Forelimb muscle (tissue), 1 donor: ENCODE data around the gene JUND. TPM values are rescaled to one million over a fixed set of nuclear protein-coding genes. Genes with fewer than 3 reads are reported as not detected.

ENCODE experiments used
- DNase-seq: peaks from one replicate; pipeline ENCODE4 v3.0.0-alpha.2; 2013; ENCODE audit warnings: low read depth
- polyA plus RNA-seq: library from polyadenylated mRNA; unstranded; fragments of 120-200 nt; gene quantifications from one replicate; pipeline ENCODE4 v1.2.1, GENCODE V29; 2013; ENCODE audit not compliant: insufficient read length

JUND gene
- polyA plus RNA-seq, 1 donor: 129 TPM

DNA sequence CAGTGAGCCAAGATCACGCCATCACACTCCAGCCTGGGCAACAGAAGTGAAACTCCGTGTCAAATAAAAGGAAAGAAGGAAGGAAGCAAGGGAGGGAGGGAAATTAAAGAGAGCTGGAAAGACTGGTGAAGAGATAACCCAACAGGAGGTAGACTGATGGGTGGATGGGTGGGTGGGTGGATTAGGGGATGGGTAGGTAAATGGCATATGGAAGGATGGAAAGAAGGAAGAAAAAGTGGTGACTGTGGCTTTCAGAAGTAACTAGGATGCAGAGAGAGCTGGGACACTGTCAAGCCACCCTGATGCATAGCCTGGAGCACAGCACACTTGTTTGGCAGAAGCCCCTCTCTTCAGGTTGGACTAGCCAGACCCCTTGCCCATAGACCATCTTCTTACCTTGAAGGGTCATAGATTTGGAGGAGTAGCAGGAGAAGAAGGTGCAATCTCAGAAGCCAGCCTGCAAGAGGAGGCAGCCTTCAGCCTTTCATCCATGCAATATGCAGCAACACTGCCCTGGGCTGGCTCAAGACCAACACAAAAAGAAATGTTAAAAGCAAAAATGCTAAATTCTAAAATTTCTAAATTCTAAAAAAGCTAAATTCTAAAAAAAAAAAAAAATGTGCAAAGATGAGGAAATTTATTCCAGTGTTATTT lies 12.2 kb downstream of the JUND start:
- DNase-seq: no peak

DNA sequence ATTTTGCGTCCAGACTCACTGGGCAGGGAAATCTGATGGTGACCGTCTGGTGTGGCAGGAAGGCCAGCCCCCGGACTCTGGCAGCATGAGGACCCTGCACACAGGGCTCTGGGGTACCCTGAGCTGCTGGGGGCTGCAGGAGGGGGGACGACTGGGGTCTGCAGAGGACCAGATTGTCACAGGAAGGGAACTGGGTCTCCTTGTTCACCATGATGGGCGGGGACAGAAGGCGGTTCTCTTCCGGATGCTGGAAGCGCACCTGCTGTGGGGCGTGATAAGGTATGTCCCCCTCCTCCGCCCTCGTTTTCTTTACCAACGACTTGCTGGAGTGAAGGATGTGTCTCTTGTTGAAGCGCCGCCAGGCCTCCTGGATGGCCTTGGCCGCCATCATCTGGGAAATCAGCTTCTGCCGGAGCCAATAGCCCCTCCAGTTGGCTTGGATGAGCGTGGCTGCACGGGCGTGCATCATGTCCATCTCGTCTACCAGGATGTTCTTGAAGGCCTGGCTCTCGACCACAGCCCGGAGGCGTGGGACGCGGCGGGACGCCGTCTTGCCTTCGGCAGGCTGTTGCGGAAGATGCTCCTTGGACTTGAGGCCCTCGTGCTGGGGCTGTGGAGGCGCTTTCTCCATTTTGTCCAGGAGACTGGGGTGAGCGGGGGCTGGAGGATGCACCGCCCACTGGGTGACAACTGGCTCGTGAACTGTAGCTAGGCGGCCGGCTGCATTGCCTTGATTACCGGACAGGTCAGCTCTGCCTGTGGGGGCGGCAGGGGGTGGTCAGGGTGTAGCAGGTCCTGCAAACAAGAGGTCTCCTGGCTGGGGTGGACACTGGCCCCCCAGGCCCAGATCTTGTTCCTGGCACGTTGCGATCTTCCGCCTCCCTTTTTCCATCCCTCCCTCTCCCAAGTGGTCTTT lies 14.4 kb downstream of the JUND start:
- DNase-seq: no peak

DNA sequence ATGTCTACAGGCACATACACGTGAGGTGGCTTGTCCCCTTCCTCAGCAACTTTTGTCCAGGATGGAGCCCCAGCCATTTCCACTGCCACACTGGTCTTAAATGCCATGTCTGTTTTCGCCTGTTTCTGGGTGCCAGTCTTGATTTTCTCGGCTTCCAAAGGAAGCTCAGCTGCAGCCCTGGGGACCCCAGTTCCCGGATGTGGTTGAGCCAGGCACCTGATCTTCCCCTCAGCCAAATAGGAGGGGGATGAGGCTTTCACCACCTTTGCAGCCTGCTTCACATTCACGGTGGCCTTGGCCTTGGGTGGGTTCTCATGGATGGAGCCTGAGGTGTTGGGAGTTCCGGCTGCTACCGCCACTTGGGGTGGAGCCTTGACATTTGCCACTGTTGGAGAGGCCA lies 15.8 kb downstream of the JUND start:
- DNase-seq: no peak

DNA sequence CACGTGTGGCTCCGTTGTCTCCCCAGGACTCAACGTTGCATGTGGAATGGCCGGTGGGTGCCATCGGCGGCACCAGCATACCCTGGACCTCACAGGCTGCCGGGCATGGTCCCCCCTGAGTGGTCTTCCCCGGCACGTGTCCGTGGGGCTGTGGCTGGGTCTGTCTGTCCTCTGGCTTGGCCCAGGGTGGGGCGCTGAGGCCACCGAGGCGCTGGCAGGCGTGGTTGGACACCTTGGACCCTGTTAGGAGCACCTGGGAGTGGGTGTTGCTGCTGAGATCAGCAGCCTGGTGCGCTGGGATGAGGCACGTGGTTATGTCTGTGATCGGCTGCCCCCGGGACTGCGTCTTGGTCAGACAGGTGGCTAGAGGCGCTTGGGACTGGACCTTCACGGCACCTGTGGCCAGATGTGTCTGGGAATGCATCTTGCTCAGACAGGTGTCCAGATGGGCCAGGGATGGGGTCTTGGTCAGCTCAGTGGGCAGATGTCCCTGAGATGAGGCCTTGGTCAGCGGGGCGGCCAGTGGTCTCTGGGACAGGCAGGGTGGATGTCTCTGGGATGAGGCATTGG lies 16.4 kb downstream of the JUND start:
- DNase-seq: no peak

DNA sequence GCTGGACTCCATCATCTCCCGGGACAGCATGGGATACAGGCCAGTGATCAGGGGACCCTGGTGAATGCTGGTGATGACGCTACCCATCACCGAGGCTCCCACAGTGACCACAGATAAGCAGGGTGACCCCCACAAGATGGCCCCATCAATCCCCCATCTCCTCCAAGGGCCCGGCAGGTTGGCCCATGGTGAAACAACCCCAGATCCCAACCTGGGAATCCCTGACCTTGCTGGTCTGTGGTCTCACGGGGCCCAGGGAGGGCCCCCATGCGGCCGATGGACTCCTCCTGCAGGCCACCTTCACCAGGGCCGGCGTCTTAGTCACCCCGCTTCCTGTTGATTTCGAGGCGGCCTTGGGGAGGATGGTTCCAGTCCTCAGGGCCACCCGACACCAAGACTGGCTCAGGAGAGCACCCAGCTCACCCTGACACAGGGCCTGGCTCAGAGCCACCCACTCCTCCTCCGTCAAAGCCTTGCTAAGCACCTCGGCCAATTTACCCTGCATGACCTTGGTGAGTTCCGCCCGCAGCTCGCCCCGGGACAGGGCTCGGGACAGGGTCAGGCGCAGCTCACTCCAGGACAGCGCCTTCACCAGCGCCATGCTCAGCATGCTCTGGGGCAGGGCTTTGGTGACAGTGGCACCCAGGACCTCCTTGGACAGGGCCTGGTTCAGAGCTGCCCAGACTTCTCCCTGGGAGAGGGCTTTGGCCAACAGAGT lies 17.1 kb downstream of the JUND start:
- no peak for DNase-seq

DNA sequence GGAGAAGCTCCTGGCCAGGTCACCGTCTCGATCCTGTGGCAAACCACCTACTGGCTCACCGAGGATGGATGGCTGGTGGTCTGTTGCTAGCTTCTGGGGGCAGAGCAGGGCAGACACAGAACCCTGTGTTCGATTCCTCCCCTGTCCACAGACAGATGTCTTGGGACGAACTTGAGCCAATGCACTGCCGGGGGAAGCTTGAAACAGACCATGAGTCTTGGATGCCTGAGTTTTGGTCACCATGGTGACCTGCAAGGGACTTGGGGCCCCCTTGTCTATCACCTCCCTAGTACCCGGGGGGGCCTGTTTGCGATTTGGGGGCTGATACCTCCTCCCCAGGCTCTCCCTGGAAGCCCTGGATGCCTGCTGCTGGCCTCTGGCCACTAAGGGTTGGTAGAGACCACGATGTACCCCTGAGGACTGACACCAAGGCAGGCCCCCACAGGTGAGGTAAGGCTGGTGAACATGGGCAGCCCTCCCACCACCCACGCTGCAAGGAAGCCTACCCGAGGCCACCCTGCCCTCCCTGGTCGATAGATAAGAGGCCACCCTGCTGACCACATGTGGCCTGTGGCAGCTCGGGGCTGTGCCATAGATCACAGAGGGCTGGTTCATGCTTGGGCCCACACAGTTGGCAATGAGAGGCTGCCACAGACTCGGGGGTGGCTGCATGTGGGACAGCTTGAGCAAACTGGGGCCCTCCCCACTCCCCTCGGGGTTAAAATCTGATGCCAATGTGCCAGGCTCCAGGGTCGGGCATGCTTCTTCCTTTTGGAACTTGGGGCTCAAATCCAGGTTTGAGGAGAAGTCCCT lies 17.9 kb downstream of the JUND start:
- no peak for DNase-seq

DNA sequence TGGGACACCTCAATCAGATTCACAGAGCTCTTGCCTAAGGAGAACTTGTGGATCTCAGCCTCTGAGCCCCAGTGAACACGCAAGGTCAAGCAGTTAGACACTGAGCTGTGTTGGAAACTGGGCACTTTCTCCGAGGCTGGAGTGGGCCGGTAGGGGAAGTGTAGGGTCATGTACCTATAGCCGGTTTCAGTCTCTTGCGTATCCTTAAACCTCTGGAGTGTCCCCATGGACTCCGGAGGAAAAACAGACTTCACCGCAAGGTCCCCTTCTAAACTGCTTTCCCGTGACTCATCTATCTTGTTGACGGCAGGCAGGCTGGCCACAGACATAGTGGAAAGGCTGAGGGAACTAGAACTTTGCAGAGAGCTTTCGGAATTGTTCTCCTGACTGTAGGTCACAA lies 18.5 kb downstream of the JUND start:
- DNase-seq: no peak

DNA sequence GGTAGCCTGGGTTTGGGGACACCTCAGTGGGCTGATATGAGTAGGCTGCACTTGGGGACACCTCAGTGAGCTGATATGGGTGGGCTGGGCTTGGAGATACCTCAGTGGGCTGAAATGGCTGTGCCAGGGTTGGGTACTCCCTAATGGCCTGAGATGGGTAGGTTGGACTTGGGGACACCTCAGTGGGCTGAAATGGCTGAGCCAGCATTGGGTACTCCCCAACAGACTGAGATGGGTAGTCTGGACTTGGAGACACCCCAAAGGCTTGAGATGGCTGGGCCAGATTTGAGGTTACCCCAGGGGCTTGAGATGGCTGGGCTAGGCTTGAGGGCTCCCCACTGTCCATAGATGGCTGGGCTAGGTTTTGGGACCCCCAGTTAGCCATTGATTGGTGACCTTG lies 19.3 kb downstream of the JUND start:
- no peak for DNase-seq

DNA sequence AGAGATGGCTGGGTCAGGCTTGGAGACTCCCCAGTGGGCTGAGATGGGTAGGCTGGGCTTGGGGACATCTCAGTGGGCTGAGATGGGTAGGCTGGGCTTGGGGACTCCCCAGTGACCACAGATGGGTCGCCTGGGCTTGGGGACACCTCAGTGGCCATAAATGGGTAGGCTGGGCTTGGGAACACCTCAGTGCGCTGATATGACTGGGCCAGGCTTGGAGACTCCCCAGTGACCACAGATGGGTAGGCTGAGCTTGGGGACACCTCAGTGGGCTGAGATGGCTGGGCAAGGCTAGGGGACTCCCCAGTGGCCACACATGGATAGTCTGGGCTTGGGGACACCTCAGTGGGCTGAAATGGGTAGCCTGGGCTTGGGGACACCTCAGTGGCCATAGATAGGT lies 19.9 kb downstream of the JUND start:
- DNase-seq: no peak

DNA sequence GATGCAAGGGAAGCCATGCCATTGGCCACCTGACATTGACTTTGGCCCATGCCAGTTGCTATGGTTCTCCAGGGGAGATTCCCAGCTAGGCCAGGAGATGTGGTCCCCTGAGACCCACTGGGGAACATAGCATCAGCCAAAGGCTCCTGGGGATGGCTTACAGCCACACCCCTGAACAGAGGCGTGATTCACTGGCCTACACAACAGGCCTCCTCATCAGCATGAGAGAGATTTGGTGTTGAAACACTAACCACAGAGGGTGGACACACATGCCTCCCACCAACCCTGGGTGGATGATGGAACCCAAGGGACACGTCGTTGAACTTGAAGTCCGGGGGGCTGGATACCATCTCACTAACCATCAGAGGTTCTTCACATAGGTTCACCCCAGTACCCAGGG lies 21.5 kb downstream of the JUND start:
- no peak for DNase-seq

DNA sequence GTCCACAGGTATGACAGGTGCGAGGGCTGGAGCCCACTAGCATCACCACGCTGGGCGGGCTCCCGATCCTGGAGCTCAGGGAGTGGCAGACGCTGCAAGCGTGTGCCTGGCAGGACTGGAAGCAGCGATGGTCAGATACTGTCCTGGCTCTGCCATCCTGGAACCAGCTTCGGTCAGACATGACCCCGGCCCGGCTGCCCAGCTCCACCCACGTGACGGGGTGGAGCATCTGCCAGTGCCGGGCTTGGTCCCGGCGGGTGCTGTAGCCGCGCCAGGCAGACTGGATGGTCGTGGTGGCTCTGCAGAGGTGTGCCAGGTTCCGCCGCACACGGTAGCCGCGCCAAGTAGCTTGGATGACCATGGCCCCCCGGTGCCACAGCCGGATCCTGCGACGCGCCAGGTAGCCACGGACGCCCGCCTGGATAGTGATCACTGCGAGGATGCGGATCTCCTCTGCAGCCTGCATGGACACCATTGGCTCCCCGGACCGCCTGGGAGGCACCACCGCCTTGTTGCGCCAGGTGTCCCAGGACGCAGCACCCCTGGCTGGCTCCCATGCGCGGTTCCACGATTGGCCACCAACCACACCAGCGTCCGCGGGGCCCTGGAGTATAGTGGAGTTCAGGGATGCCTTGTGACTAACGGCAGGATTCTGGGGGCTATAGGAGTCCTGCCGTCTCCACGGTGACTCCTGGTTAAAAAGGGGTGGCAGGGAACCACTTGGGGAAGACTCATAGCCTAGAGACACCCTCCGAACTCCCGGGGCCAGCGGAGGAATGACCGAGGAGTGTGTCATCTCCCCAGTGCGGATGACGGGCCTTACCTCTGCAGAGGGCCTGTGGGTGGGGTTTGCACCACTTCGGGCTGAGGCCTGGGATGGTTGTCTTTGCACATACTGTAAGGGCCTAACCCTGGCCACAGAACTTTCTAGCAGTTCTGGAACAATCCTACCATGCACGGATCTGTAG lies 23.6 kb downstream of the JUND start:
- DNase-seq: no peak

DNA sequence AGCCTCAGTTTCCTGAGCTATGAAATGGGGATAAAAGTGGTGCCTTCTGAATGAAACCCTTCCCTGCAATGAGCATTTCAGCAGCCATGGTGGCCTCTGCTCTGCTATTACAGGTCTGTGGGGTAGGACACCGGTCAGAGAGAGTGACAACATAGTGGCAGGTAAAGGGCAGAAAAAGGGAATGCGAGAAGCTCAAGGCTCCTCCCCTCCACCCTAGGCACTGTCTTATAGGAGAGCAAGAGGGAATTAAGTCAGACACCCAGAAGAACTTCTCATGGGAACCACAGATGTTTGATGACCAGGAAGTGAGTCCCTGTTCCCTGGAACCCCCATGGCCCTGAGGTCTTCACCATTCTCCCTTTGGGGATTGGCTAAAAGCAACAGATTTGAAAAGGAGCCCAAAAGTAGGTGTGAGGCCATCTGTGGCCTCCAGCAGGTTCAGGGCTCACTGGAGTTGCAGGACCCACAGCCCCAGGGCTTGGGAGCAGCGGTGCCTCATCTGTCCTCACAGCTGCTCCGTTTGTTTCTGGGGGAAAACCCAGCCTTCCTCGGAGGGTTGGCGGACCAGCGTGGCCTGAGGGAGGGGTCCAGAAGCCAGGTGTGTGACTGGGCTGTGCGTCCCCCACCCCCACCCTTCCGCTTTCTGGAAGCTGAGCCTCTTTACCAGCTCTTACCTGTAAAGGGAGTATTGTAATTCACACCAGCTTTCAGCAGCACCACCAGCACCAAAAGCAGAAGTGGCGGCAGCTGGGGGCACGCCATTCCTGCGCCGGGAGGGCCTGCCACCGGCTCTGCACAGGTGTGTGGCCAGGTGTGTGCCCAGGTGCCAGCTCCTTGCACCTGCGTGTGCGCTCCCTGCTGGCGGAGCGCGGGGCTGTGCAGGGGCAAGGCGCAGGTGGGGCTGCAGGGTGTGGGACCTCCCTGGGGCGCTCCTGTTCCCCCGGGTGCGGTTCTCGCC lies 26.6 kb downstream of the JUND start:
- no peak for DNase-seq

DNA sequence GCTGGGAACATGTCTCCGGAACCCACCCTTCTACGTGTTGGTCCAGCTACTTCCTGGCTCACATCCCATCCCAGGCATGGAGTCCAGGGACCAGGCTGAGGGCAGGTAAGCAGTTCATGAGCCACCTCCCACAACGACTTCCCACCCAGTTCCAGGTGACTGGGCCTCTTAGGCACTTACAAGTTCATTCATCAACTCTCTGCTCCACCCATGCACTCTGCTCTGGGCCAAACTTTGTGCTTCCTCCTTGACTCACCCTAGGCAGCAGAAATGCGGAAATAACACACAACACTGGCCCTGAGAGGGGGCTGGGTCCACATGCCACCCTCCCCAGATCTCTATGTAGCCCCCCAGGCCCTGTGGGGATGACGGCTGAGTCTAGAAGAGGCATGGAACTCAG lies 27.7 kb downstream of the JUND start:
- no peak for DNase-seq

DNA sequence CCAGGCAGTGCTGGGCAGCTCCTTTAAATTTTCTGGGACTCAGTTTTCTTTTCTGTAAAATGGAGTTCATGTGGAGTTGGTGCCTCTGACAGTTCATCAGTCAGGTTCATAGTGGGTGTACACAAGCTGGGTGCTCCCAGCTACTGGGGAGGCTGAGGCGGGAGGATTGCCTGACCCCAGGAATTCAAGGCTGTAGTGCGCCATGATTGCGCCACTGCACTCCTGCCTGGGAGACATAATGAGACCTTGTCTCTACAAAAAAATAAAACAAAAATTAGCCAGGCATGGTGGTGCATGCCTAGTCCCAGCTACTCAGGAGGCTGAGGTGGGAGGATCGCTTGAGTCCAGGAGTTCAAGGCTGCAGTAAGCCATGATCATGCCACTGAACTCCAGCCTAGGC lies 28.3 kb downstream of the JUND start:
- no peak for DNase-seq

DNA sequence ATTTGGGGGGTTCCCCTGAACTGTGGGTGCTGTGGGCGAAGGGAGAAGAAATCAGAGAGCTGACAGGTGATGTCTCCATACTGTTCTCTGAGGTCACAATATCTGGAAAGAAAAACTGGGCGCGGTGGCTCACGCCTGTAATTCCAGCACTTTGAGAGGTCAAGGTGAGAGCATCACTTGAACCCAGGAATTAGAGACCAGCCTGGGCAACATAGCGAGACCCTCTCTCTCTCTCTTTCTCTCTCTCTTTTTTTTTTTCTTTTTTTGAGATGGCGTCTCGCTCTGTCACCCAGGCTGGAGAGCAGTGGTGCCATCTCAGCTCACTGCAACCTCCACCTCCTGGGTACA lies 29.1 kb downstream of the JUND start:
- no peak for DNase-seq

DNA sequence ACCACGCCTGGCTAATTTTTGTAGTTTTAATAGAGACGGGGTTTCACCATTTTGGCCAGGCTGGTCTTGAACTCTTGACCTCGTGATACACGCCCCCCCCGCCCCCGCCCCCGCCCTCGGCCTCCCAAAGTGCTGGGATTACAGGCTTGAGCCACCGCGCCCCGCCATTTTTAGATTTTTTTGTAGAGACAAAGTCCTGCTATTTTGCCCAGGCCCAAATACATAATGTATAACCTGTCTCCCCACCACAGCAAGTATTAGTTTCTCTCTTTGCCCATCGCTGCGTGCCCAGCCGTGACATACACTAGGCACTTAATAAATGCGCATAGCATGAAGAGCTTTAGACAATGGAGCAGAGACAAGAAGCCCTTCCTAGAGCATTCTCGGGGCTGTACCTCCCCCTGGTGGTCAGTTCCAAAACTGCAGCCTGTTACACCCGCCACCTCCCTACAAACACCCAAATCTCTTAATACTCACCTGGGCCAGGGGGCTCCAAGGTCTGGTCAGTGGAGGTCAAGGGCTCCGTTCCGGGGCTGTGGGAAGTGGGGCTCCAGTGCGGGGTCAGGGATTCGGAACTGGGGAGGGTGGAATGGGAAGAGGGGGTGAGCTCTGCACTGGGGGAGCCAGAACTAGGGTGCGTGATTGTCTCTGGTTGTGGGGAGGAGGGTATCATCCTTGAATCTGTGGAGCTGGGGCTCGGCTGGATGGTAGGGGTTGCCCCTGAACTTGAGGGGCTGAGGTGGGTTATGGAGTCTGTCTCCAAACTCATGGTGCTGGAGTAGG lies 29.6 kb downstream of the JUND start:
- no peak for DNase-seq

DNA sequence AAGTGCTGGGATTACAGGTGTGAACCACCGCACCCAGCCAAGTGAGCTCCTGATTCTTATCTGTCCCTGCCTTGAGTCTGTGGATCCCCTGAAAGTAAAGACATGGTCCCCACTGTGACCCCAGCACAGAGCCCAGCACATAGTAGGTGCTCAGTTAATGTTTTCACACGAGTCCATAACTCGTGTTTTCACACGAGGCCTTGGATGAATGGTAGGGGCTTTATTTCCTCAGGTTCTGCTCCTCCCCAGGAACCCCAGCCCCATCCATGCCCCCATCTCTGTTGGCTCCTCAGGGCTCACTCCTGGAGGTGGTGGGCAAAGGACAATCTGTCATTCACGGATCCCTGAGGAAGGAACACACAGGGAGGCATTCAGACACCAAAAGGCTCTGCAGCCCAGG lies 31.6 kb downstream of the JUND start:
- DNase-seq: no peak

DNA sequence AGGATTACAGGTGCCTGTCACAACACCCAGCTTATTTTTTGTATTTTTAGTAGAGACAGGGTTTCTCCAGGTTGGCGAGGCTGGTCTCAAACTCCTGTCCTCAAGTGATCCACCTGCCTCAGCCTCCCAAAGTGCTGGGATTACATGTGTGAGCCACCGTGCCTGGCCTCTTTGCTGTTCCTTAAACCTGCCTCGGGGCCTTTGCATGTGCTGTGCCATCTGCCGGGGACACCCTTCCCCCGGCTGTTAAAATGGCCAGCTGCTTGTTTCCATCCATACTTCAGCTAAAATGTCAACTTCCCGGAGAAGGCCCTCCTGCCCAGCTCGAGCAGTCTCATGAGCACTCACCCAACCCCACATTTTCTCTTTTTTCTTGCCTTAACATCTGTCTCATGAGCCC lies 36.1 kb downstream of the JUND start:
- DNase-seq: no peak
